Right lobe of liver (tissue), 4 donors: Measurements from ENCODE around the gene DBX1.

Source experiments
- POLR2A ChIP-seq: fragments of 450-650 bp; IDR thresholded peaks from one replicate; pipeline ENCODE4 v1.6.1; 2017; ENCODE audit warnings: antibody characterized with exemption, mild to moderate bottlenecking
- TF ChIP-seq, protein P1 (sequence below), 4 donors: fragments of 200-600 bp in 3 of 4; fragments of 450-650 bp in 1 of 4; IDR thresholded peaks; one replicate each; pipeline versions ENCODE4 v1.5.1 to v1.8.0; 2016 to 2022; ENCODE audit warnings: antibody characterized with exemption in 4 of 4, mild to moderate bottlenecking in 2 of 4
- donor health status: DM: no; HTN: no; CAD: no.
- donor health status: DM: no; HTN: no; CAD: no.
- donor health status: DM: no; HTN: yes; CAD: no.

DNA sequence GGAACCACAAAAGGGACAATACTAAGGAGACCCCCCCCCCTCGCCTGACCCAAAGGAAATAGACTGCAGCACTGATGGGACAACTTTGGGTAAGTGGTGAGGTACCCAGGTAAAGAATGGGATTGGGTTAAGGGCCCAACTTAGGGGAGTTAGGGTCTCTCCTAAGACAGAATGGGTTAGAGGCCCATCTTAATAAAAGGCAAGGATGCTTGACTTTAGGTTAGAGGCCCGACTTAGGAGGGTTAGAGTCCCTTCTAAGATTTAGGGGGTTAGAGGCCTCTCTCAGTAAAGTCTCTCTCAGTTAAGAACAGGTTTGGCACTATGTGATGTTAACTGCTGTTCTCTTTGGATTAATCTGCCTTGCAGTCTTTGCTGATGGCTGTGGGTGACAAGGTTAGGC, 41.0 kb upstream of the DBX1 start:
- TF ChIP-seq, protein P1, sequence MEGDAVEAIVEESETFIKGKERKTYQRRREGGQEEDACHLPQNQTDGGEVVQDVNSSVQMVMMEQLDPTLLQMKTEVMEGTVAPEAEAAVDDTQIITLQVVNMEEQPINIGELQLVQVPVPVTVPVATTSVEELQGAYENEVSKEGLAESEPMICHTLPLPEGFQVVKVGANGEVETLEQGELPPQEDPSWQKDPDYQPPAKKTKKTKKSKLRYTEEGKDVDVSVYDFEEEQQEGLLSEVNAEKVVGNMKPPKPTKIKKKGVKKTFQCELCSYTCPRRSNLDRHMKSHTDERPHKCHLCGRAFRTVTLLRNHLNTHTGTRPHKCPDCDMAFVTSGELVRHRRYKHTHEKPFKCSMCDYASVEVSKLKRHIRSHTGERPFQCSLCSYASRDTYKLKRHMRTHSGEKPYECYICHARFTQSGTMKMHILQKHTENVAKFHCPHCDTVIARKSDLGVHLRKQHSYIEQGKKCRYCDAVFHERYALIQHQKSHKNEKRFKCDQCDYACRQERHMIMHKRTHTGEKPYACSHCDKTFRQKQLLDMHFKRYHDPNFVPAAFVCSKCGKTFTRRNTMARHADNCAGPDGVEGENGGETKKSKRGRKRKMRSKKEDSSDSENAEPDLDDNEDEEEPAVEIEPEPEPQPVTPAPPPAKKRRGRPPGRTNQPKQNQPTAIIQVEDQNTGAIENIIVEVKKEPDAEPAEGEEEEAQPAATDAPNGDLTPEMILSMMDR (IDR thresholded peaks at IDR 0.05) = no peak
- TF ChIP-seq POLR2A = no peak
